Measurements from ENCODE around the gene DLG2. TPM values are rescaled to one million over a fixed set of nuclear protein-coding genes. Genes with fewer than 3 reads are reported as not detected.

DLG2 gene
- total and polyA plus RNA-seq, 9 of the 15 experiments (the other 6 are each of a cell fraction or from before 2014, with no cell fraction given), result 0.52 to 1.6 (median 0.95) TPM

GRCh38 chr11:84480131-84480530 is 1147.0 kb downstream of the DLG2 start:
- Histone ChIP-seq H3K79me2 (ENCODE audit: control insufficient read depth, insufficient read depth, low read length) (no peaks in the 10 kb centered on the region), H3K9me1 (ENCODE audit: control insufficient read depth, insufficient read depth, low read length) (no peaks in the 10 kb centered on the region), H3K9ac (ENCODE audit: insufficient read depth in 1 of 2, low read depth in 2 of 2, low read length in 2 of 2) (no peak overlapping the region), H3K4me2 (ENCODE audit: insufficient read depth, low read length) (no peak overlapping the region), H3K36me3 (ENCODE audit: control insufficient read depth, insufficient read depth, low read length) (no peaks in the 10 kb centered on the region), H3K4me3 (no peak overlapping the region), H3K4me1 (replicated peaks in 1 of 2; ENCODE audit: control insufficient read depth in 2 of 2, insufficient read depth in 2 of 2, low read length in 2 of 2) (no peaks in the 10 kb centered on the region), H4K20me1 (replicated peaks; ENCODE audit: control insufficient read depth, insufficient read depth, low read length) (no peaks in the 10 kb centered on the region), H3K9me3 (replicated peaks; ENCODE audit: control insufficient read depth, insufficient read depth, low read depth, low read length) (no peaks in the 10 kb centered on the region; the same call in 1 of the 2 replicates), H3K27me3 (ENCODE audit: control insufficient read depth in 2 of 2, insufficient read depth in 2 of 2, low read length in 2 of 2) (no peaks in the 10 kb centered on the region), H2AFZ (ENCODE audit: low read depth, low read length) (no peak overlapping the region), H3K27ac (ENCODE audit: extremely low read depth, low read depth, low read length) (no peak overlapping the region)
- in situ Hi-C loops (cut with MboI), result no loop called here
- TF ChIP-seq CHAMP1 (IDR thresholded peaks at IDR 0.05), result no peak
- no peak for TF ChIP-seq NR3C1 (CRISPR knock-in tag; IDR thresholded peaks at IDR 0.05)
- no peak for TF ChIP-seq LEF1 (IDR thresholded peaks at IDR 0.05)
- TF ChIP-seq EHMT2 (IDR thresholded peaks at IDR 0.05), result no peak
- no peak for TF ChIP-seq KAT2B (IDR thresholded peaks at IDR 0.05; ENCODE audit: low read depth, low read length)
- TF ChIP-seq PBX2 (CRISPR knock-in tag; IDR thresholded peaks at IDR 0.05; ENCODE audit: low read depth), result no peak
- TF ChIP-seq PBX2 (tag; conservative IDR thresholded peaks at IDR 0.05; ENCODE audit: low read depth), result no peak
- no peak for TF ChIP-seq GABPA (tag; conservative IDR thresholded peaks at IDR 0.05; ENCODE audit: low read depth)
- TF ChIP-seq RBM34 (IDR thresholded peaks at IDR 0.05; ENCODE audit: borderline replicate concordance, insufficient read depth, low read length), result no peak
- ATAC-seq (no peak), FAIRE-seq (no peak), DNase-seq (ENCODE audit: extremely low read depth in 1 of 4, low spot score in 3 of 4) (no peak)
- ChIA-PET POLR2A (no interaction called here), CTCF (ENCODE audit: low intra/inter-chr PET ratio) (no interaction called here)
- BruUV-seq (replicated peaks), result no TSS peak
- 1% methylated on average over 4 of the region's 4 CpGs for WGBS (ENCODE audit: insufficient coverage, low coverage, missing lambda C conversion rate)
- intact Hi-C loops (cut with micrococcal nuclease), result no loop called here

Measured in K562 (cell line).